Measurements from ENCODE around the gene PALLD.

The PALLD gene

GRCh38 chr4:168731706-168732414, 235.0 kb downstream of the PALLD start:
- no peak for DNase-seq (ENCODE audit: low read depth in 2 of 2)

GRCh38 chr4:168732714-168733113, 235.9 kb downstream of the PALLD start:
- DNase-seq (ENCODE audit: low read depth in 2 of 2) = no peak

- DNase-seq (ENCODE audit: low read depth in 2 of 2) = no peak
These were observed 238.1 kb downstream of the PALLD start for GRCh38 chr4:168734703-168735678.

GRCh38 chr4:168735735-168736134, 238.9 kb downstream of the PALLD start:
- DNase-seq (ENCODE audit: low read depth in 2 of 2) = no peak

- DNase-seq (ENCODE audit: low read depth in 2 of 2) = no peak
These were observed 240.3 kb downstream of the PALLD start for GRCh38 chr4:168736860-168737805.

GRCh38 chr4:168737806-168738172, 240.9 kb downstream of the PALLD start:
- DNase-seq (ENCODE audit: low read depth in 2 of 2) = no peak

- no peak for DNase-seq (ENCODE audit: low read depth in 2 of 2)
These were observed 243.0 kb downstream of the PALLD start for GRCh38 chr4:168739886-168740285.

GRCh38 chr4:168740691-168741090, 243.8 kb downstream of the PALLD start:
- no peak for DNase-seq (ENCODE audit: low read depth in 2 of 2)

GRCh38 chr4:168741281-168742173, 244.7 kb downstream of the PALLD start:
- no peak for DNase-seq (ENCODE audit: low read depth in 2 of 2)

GRCh38 chr4:168743131-168743530, 246.3 kb downstream of the PALLD start:
- no peak for DNase-seq (ENCODE audit: low read depth in 2 of 2)

GRCh38 chr4:168743601-168744000, 246.7 kb downstream of the PALLD start:
- DNase-seq (ENCODE audit: low read depth in 2 of 2) = no peak

- DNase-seq (ENCODE audit: low read depth in 2 of 2) = no peak
These were observed 247.2 kb downstream of the PALLD start for GRCh38 chr4:168744021-168744420.

GRCh38 chr4:168748807-168749206, 252.0 kb downstream of the PALLD start:
- DNase-seq (ENCODE audit: low read depth in 2 of 2) = no peak

GRCh38 chr4:168751263-168752225, 254.7 kb downstream of the PALLD start:
- no peak for DNase-seq (ENCODE audit: low read depth in 2 of 2)

GRCh38 chr4:168755598-168756477, 259.0 kb downstream of the PALLD start:
- DNase-seq (ENCODE audit: low read depth in 2 of 2) = no peak

- DNase-seq (ENCODE audit: low read depth in 2 of 2) = no peak
These were observed 260.6 kb downstream of the PALLD start for GRCh38 chr4:168757500-168757899.

GRCh38 chr4:168758351-168758876, 261.6 kb downstream of the PALLD start:
- DNase-seq (ENCODE audit: low read depth in 2 of 2) = no peak

- no peak for DNase-seq (ENCODE audit: low read depth in 2 of 2)
These were observed 262.5 kb downstream of the PALLD start for GRCh38 chr4:168759321-168759720.
